ENCODE results near the gene CAMTA1. TPM values are rescaled to one million over a fixed set of nuclear protein-coding genes. Genes with fewer than 3 reads are reported as not detected.

The CAMTA1 gene
- total and polyA plus RNA-seq, 4 donors = 18.0 to 93.5 (median 35.8) TPM

- no peak for DNase-seq (ENCODE audit: low spot score)
- no peaks in the 10 kb centered on the region for H3K27me3 ChIP-seq (ENCODE audit: control insufficient read depth in 4 of 4, insufficient read depth in 4 of 4, low read length in 3 of 4)
- WGBS = 89% methylated on average over 9 of the region's 9 CpGs
- H3K9ac ChIP-seq (ENCODE audit: low read depth in 1 of 2, low read length in 2 of 2) = no peak overlapping the region
- H3K4me3 ChIP-seq (ENCODE audit: low read depth in 1 of 3, low read length in 3 of 3) = no peak overlapping the region
- no peaks in the 10 kb centered on the region for H3K36me3 ChIP-seq (ENCODE audit: control insufficient read depth in 4 of 4, insufficient read depth in 3 of 4, low read depth in 1 of 4, low read length in 3 of 4)
- TF ChIP-seq GABPA (IDR thresholded peaks at IDR 0.05 in 1 of 2, conservative IDR thresholded peaks at IDR 0.05 in 1 of 2) = no peak
- no peak for TF ChIP-seq NR2F2 (IDR thresholded peaks at IDR 0.05)
- no peak for TF ChIP-seq HNF4G (IDR thresholded peaks at IDR 0.05)
- TF ChIP-seq TAF1 (conservative IDR thresholded peaks at IDR 0.05) = no peak
- no peak for TF ChIP-seq MAX (IDR thresholded peaks at IDR 0.05)
- TF ChIP-seq RAD21 (IDR thresholded peaks at IDR 0.05) = no peak
- TF ChIP-seq EGR1 (IDR thresholded peaks at IDR 0.05; ENCODE audit: low read depth in 2 of 2) = no peak
- no peak for TF ChIP-seq FOXA1 (IDR thresholded peaks at IDR 0.05)
- no peak for TF ChIP-seq FOXA2 (IDR thresholded peaks at IDR 0.05)
- no peak for TF ChIP-seq ATF3 (IDR thresholded peaks at IDR 0.05)
- TF ChIP-seq HNF4A (conservative IDR thresholded peaks at IDR 0.05) = no peak
- TF ChIP-seq YY1 (IDR thresholded peaks at IDR 0.05) = no peak
- no peak for TF ChIP-seq RXRA (IDR thresholded peaks at IDR 0.05)
- no peak for TF ChIP-seq CTCF (IDR thresholded peaks at IDR 0.05; ENCODE audit: low read depth, low read length, missing input control)
- TF ChIP-seq JUND (IDR thresholded peaks at IDR 0.05) = no peak
- no peak for TF ChIP-seq REST (IDR thresholded peaks at IDR 0.05)
- H3K27ac ChIP-seq (ENCODE audit: low read depth in 1 of 2, low read length in 2 of 2) = no peak overlapping the region
- H3K4me1 ChIP-seq (ENCODE audit: control insufficient read depth in 4 of 4, insufficient read depth in 4 of 4, low read length in 3 of 4) = no peaks in the 10 kb centered on the region
- no peaks in the 10 kb centered on the region for H3K9me3 ChIP-seq (ENCODE audit: control insufficient read depth in 4 of 4, low read length in 3 of 4)
Measured at GRCh38 chr1:7610936-7611335, 825.7 kb downstream of the CAMTA1 start.

- H3K4me3 ChIP-seq (ENCODE audit: low read depth in 1 of 3, low read length in 3 of 3) = no peak overlapping the region
- WGBS = 78% methylated on average over 9 of the region's 9 CpGs
Measured at GRCh38 chr1:7611421-7612010, 826.3 kb downstream of the CAMTA1 start.

More at GRCh38 chr1:7611421-7612010, 826.3 kb downstream of the CAMTA1 start:
- DNase-seq (ENCODE audit: low spot score) = no peak
- Histone ChIP-seq H3K4me1 (ENCODE audit: control insufficient read depth in 4 of 4, insufficient read depth in 4 of 4, low read length in 3 of 4) (no peaks in the 10 kb centered on the region), H3K9me3 (ENCODE audit: control insufficient read depth in 4 of 4, low read length in 3 of 4) (no peaks in the 10 kb centered on the region), H3K27ac (ENCODE audit: low read depth in 1 of 2, low read length in 2 of 2) (no peak overlapping the region), H3K36me3 (ENCODE audit: control insufficient read depth in 4 of 4, insufficient read depth in 3 of 4, low read depth in 1 of 4, low read length in 3 of 4) (no peaks in the 10 kb centered on the region), H3K27me3 (ENCODE audit: control insufficient read depth in 4 of 4, insufficient read depth in 4 of 4, low read length in 3 of 4) (no peaks in the 10 kb centered on the region), H3K9ac (ENCODE audit: low read depth in 1 of 2, low read length in 2 of 2) (no peak overlapping the region)
- no peak for TF ChIP-seq MAX (IDR thresholded peaks at IDR 0.05)
- no peak for TF ChIP-seq FOXA1 (IDR thresholded peaks at IDR 0.05)
- TF ChIP-seq JUND (IDR thresholded peaks at IDR 0.05) = no peak

All from liver (tissue), 9 donors.